OCI-M2 (cell line): Measurements from ENCODE around the gene CISTR.
"Not testable (repeated sequence)": the region's sequence is repeated elsewhere in the genome, so short reads cannot be mapped to it uniquely, and the experiment has no call there.

Experiments
- DNase-seq: peaks from one replicate; lab custom pipeline; 2025; ENCODE audit not compliant: unreplicated experiment; lab: John Stamatoyannopoulos, UW

Gene CISTR

DNA sequence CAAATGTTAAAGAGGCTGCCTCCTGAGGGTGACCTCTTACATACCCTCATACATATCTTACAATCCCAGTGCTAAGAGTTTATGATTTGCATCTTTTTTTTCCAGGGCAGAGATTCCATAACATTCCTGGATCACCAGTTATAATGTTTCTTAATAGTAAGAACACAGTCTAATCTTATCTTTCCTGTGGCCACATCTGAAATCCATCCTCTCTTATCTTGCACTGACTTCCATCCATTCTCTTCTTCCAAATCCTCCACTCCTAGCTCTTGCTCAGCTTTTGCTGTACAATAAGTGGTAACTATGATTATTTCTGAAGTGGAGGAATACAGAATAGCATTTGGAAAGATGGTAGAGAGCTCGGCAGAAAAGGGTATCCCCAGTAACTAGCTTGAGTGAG, 30.8 kb downstream of the CISTR start:
- no peak for DNase-seq

DNA sequence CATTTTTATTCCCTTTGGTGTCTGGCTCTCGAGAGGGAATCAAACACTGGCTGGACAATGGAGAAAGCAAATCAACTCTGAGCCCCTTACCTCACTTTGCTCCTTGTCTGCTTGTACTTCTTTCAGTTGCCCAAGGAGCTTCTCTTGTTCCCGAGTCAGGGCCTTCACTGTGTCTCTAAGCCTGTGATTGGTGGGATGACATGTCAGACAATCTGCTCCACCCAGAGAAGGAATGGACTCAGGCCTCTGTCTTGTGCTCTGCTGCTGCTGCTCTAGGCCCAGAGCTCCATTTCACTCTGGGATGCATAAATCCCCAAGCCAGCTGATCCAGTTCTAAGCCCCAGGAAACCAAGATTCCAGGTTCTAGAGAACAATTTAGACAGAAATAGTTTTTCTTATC, 32.1 kb downstream of the CISTR start:
- no peak for DNase-seq

- DNase-seq, result not testable (repeated sequence)
Observed at GRCh38 chr12:53718567-53718966, 33.2 kb downstream of the CISTR start.

GRCh38 chr12:53717319-53717718, 34.5 kb downstream of the CISTR start:
- no peak for DNase-seq

- DNase-seq, result no peak
Observed at GRCh38 chr12:53714004-53714403, 37.8 kb downstream of the CISTR start.

DNA sequence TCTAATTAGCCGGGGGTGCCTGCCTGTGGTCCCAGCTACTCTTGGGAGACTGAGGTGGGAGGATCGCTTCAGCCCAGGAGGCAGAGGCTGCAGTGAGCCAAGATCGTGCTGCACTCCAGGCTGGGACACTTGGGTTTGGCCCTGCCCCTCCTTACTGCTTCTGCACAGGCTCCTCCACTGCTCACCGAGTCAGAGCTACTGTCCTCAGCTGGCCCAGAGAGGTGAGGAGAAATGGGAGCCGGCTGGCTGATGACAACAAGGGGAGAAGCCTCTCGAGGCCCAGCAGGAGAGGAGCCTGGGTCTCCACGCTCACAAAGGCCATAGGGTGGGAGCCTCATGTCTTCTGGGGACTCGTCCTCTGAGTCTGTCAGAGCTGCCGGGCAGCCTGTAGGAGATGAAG, 38.3 kb downstream of the CISTR start:
- no peak for DNase-seq

- no peak for DNase-seq
Observed at GRCh38 chr12:53712059-53712643, 39.6 kb downstream of the CISTR start.

- DNase-seq, result no peak
Observed at GRCh38 chr12:53710091-53710490, 41.7 kb downstream of the CISTR start.

DNA sequence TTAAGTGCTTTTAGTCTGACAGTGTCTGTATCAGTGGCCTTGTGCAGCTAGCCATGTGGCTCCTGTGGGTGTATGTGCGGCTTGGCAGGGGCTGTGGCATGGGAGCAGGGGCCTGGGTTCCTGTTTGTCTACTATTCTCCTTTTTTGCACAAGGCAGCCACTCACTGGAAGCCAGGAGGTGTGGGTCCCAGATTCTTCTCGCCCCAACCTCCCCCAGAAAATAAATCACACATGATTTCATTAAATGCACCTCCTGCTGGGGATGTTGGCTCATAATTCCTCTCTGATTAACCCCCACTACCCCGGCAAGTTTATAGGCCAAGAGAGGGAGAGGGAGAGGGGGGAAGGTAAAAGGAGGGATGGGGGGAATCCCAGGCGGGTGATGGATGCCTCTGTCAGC, 42.1 kb downstream of the CISTR start:
- DNase-seq, result no peak

DNA sequence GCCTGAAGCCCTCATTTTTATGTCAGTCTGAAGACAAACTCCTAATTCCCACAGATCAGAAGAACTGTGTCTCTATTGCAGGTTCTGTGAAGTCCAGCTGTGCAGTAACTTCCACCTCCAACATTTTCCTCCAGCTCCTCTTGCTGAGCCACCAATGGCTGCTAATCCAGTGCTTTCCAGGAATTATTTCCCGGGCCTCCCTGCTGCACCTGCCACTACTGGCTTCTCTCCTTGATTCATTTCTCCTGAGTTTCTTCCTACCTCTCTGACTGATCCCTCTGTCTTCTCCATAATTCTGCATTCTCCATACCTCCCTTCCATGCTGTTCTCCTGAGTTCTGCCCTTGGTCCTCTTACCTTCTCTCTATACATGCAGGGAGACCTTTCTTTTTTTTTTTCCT, 45.7 kb downstream of the CISTR start:
- no peak for DNase-seq

DNA sequence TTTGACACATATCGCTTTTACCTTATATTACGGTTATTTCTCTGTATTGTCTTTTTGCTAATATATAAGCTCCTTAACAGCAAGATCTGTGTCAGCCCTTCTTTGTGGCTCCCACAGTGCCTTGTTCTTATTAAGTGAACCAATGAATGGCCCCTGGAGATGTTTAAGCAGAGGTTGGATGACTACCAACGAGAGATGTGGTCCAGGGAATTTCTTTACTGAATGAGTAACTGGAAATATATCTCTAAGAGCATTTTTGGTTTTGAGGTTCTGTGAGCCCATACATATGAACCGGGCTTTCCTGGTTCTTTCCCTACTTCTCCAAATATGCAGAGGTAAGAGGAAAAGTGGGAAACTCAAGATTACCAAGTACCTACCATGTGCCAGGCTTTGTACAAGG, 48.0 kb downstream of the CISTR start:
- no peak for DNase-seq

DNA sequence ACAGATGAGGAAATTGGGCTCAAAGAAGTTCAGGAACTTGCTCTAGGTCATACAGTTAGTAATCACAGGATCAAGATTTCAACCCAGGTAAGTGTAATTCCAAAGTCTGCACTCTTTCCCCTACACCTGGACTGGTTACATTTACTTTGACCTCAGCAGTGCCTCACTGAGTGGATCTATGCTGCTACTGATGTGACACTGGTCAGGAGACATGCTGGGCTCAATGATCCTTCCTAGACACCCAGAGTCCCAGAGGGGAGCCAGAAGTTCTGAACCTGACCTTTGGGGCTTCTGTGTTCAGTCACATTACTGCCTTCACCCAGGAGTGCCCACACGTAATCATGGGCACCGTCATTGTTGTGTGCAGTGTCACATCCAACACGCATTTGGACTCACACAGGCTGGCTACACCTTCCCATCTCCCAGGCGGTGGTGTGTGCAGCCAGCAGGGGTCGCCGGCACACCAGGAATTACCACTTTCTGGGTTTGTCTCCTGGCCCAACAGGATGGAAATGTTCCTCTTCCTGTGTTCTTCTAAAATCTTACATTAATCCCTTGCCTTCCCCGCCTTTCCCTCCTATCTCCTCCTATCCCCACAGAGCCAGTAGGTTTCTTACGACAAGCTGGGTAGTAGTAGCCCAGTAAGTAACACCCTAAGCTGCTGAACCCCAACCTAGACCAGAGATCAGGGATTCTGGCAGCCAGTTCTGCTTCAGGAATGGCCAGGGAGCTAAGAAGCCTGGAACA, 50.1 kb downstream of the CISTR start:
- DNase-seq, result no peak

DNA sequence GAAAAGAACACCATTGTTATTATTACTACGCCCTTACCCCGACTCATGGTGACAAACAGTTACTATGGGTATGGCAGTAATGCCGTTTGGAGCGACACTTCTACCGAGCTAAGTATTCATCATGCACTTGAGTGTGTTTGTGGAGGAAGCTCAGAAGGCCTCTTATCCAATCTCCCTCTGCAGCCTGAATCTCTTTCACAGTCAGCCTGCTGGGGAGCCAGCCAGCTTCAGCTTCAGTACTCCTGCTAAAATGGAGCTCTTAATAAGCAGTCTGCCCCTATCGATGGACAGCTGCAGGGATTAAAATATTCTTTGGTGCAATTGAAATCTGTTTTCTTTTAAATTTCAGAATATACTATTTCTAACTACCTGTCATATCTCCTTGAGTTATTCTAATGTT, 51.2 kb downstream of the CISTR start:
- DNase-seq, result no peak

DNA sequence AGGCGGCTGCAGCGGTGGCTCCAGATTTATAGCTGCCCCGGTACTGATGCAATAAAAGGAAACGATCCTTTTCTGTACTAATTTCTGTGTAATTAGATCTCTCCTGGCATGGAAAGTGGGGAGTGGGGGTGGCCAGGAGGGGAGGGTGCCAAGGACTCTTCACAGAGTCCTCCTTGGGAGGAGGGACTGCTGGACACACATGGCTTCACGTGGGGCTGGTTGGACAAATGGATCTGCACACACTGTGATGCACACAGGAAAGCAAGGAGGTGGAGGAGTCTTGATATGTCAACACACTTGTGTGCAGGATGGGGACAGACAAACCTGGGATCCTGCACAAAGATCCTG, 52.1 kb downstream of the CISTR start:
- DNase-seq, result no peak

DNA sequence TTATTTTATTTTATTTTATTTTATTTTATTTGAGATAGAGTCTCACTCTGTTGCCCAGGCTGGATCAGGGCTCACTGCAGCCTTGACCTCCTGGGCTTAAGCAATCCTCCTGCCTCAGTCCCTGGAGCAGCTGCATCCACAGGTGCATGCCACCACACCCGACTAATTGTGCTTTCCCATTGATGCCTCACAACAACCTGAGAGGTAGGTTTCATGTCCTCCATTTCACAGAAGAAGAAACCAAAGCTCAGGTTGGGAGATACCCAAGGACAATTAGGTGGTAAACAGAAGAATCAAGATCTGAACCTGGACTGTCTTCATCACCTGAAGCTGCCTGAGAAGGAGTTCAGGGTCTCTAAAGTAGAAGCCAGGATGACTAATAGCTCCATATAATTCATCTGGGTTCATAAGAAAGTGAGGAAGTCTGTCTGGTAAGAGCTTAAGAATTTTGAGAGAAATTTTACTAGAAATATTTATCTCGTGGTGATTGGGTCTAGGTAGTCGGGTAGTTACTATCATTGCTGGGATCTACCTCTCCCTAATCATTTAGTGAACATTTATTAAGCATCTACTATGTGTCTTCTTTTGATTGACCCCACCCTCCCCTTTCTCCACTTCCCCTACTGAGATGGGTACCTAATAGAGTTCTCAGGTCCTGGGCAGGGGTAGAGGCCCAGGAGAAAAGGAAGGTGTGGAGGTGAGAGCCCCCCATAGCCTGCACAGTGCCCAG, 52.7 kb downstream of the CISTR start:
- DNase-seq, result no peak

DNA sequence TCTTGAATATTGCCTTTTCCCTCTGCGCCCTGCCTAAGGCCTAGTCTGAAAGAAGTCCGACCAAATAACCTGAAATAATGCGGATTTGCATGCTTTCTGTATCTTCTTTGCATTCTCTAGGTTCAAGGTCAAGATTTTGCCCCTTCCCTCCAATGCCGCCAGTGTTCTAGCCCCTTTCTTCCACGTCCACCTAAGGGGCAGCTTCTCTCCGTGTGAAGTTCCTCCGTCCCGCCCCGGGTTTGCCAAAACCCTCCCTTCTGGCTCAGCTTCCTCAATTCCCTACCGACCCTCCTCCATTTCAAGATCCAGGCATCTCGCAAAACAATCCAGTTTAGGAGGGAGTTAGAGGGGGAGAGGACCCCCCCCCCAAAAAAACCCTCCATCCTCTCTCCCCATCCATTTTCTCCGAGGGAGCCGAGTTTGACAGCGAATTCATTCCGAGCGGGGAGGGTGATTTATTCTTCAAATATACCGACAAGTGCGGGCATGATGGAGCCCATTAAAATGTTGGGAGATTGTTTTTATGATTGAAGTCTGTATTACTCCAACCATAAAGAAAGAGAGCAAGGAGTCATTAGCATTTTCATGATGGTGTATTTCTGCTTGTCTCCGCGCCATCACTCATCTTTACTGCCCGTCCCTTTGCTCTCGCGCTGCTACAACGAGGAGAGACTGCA, 55.0 kb downstream of the CISTR start:
- DNase-seq, result no peak
